ENCODE measurements around the gene NINL.

Gene NINL

GRCh38 chr20:25491446-25492038, 93.8 kb downstream of the NINL start:
- Histone ChIP-seq H3K36me3 (ENCODE audit: control insufficient read depth in 4 of 4, insufficient read depth in 4 of 4, low read length in 3 of 4) (no peaks in the 10 kb centered on the region), H3K27ac (ENCODE audit: insufficient read depth in 1 of 2, low read depth in 1 of 2, low read length in 2 of 2, poor library complexity in 1 of 2, severe bottlenecking in 2 of 2) (no peak overlapping the region), H3K9me3 (ENCODE audit: control extremely low read depth in 1 of 5, control insufficient read depth in 4 of 5, insufficient read depth in 2 of 5, low read depth in 1 of 5, low read length in 4 of 5) (no peaks in the 10 kb centered on the region), H3K27me3 (replicated peaks in 2 of 5; ENCODE audit: control insufficient read depth in 4 of 5, insufficient read depth in 5 of 5, low read length in 4 of 5) (peaks cover 0 to 7% (median 0%) of the 10 kb centered on the region in 5 experiments), H3K4me3 (ENCODE audit: control insufficient read depth in 1 of 7, extremely low read depth in 1 of 7, insufficient read depth in 4 of 7, low read depth in 2 of 7, low read length in 6 of 7) (no peak overlapping the region), H3K4me1 (ENCODE audit: control extremely low read depth in 1 of 4, control insufficient read depth in 4 of 4, insufficient read depth in 4 of 4, low read length in 3 of 4) (no peaks in the 10 kb centered on the region)
- WGBS (ENCODE audit: insufficient coverage): 95% methylated on average over 8 of the region's 12 CpGs
- CTCF ChIA-PET: no interaction called here
- no peak for DNase-seq
- POLR2A ChIA-PET: no interaction called here

GRCh38 chr20:25490656-25491445, 94.5 kb downstream of the NINL start:
- peaks cover 0 to 1% (median 0%) of the 10 kb centered on the region in 4 experiments for H3K4me1 ChIP-seq (ENCODE audit: control extremely low read depth in 1 of 4, control insufficient read depth in 4 of 4, insufficient read depth in 4 of 4, low read length in 3 of 4)
- 97% methylated on average over 14 of the region's 15 CpGs for WGBS (ENCODE audit: insufficient coverage)
- H3K4me3 ChIP-seq (ENCODE audit: control insufficient read depth in 1 of 7, extremely low read depth in 1 of 7, insufficient read depth in 4 of 7, low read depth in 2 of 7, low read length in 6 of 7): no peak overlapping the region
- POLR2A ChIA-PET: no interaction called here
- H3K27me3 ChIP-seq (replicated peaks in 2 of 5; ENCODE audit: control insufficient read depth in 4 of 5, insufficient read depth in 5 of 5, low read length in 4 of 5): peaks cover 0 to 7% (median under 1%) of the 10 kb centered on the region in 5 experiments
- H3K36me3 ChIP-seq (ENCODE audit: control insufficient read depth in 4 of 4, insufficient read depth in 4 of 4, low read length in 3 of 4): no peaks in the 10 kb centered on the region
- no peak for DNase-seq
- no peaks in the 10 kb centered on the region for H3K9me3 ChIP-seq (ENCODE audit: control extremely low read depth in 1 of 5, control insufficient read depth in 4 of 5, insufficient read depth in 2 of 5, low read depth in 1 of 5, low read length in 4 of 5)
- CTCF ChIA-PET: no interaction called here
- H3K27ac ChIP-seq (ENCODE audit: insufficient read depth in 1 of 2, low read depth in 1 of 2, low read length in 2 of 2, poor library complexity in 1 of 2, severe bottlenecking in 2 of 2): no peak overlapping the region

GRCh38 chr20:25489221-25489871, 96.0 kb downstream of the NINL start:
- no peak overlapping the region for H3K27ac ChIP-seq (ENCODE audit: insufficient read depth in 1 of 2, low read depth in 1 of 2, low read length in 2 of 2, poor library complexity in 1 of 2, severe bottlenecking in 2 of 2)
- no peak for DNase-seq
- H3K4me3 ChIP-seq (ENCODE audit: control insufficient read depth in 1 of 7, extremely low read depth in 1 of 7, insufficient read depth in 4 of 7, low read depth in 2 of 7, low read length in 6 of 7): no peak overlapping the region
- WGBS (ENCODE audit: insufficient coverage): 95% methylated on average over 14 of the region's 15 CpGs
- no peaks in the 10 kb centered on the region for H3K36me3 ChIP-seq (ENCODE audit: control insufficient read depth in 4 of 4, insufficient read depth in 4 of 4, low read length in 3 of 4)
- no peaks in the 10 kb centered on the region for H3K9me3 ChIP-seq (ENCODE audit: control extremely low read depth in 1 of 5, control insufficient read depth in 4 of 5, insufficient read depth in 2 of 5, low read depth in 1 of 5, low read length in 4 of 5)
- CTCF ChIA-PET: interaction anchor here (1.1 kb wide), 1 partner anchor 13 kb away, joined by 3 read pairs; no protein-coding TSS in a partner anchor
- peaks cover 0 to 8% (median 6%) of the 10 kb centered on the region in 5 experiments for H3K27me3 ChIP-seq (replicated peaks in 2 of 5; ENCODE audit: control insufficient read depth in 4 of 5, insufficient read depth in 5 of 5, low read length in 4 of 5)
- POLR2A ChIA-PET: no interaction called here
- H3K4me1 ChIP-seq (ENCODE audit: control extremely low read depth in 1 of 4, control insufficient read depth in 4 of 4, insufficient read depth in 4 of 4, low read length in 3 of 4): peaks cover 0 to 13% (median 2%) of the 10 kb centered on the region in 4 experiments

GRCh38 chr20:25487975-25488374, 97.4 kb downstream of the NINL start:
- no peaks in the 10 kb centered on the region for H3K9me3 ChIP-seq (ENCODE audit: control extremely low read depth in 1 of 5, control insufficient read depth in 4 of 5, insufficient read depth in 2 of 5, low read depth in 1 of 5, low read length in 4 of 5)
- H3K27ac ChIP-seq (ENCODE audit: insufficient read depth in 1 of 2, low read depth in 1 of 2, low read length in 2 of 2, poor library complexity in 1 of 2, severe bottlenecking in 2 of 2): no peak overlapping the region
- peaks cover 0 to 11% (median 7%) of the 10 kb centered on the region in 5 experiments for H3K27me3 ChIP-seq (replicated peaks in 2 of 5; ENCODE audit: control insufficient read depth in 4 of 5, insufficient read depth in 5 of 5, low read length in 4 of 5)
- peaks cover 0 to 22% (median 3%) of the 10 kb centered on the region in 4 experiments for H3K4me1 ChIP-seq (ENCODE audit: control extremely low read depth in 1 of 4, control insufficient read depth in 4 of 4, insufficient read depth in 4 of 4, low read length in 3 of 4)
- ChIA-PET POLR2A (no interaction called here), CTCF (interaction anchor here (1.1 kb wide), 1 partner anchor 12 kb away, joined by 3 read pairs; no protein-coding TSS in a partner anchor)
- WGBS (ENCODE audit: insufficient coverage): 98% methylated on average over 8 of the region's 11 CpGs
- H3K4me3 ChIP-seq (ENCODE audit: control insufficient read depth in 1 of 7, extremely low read depth in 1 of 7, insufficient read depth in 4 of 7, low read depth in 2 of 7, low read length in 6 of 7): no peak overlapping the region
- no peaks in the 10 kb centered on the region for H3K36me3 ChIP-seq (ENCODE audit: control insufficient read depth in 4 of 4, insufficient read depth in 4 of 4, low read length in 3 of 4)
- DNase-seq: no peak

- CTCF ChIA-PET: no interaction called here
- 100% methylated on average over 1 of the region's 2 CpGs for WGBS (ENCODE audit: insufficient coverage)
Measured at GRCh38 chr20:25487306-25487705, 98.0 kb downstream of the NINL start.

GRCh38 chr20:25486377-25486776, 99.0 kb downstream of the NINL start:
- H3K27me3 ChIP-seq (replicated peaks in 2 of 5; ENCODE audit: control insufficient read depth in 4 of 5, insufficient read depth in 5 of 5, low read length in 4 of 5): peaks cover 0 to 11% (median 7%) of the 10 kb centered on the region in 5 experiments
- POLR2A ChIA-PET: no interaction called here
- H3K4me1 ChIP-seq (ENCODE audit: control extremely low read depth in 1 of 4, control insufficient read depth in 4 of 4, insufficient read depth in 4 of 4, low read length in 3 of 4): peaks cover 0 to 22% (median 3%) of the 10 kb centered on the region in 4 experiments
- no peak overlapping the region for H3K27ac ChIP-seq (ENCODE audit: insufficient read depth in 1 of 2, low read depth in 1 of 2, low read length in 2 of 2, poor library complexity in 1 of 2, severe bottlenecking in 2 of 2)
- H3K4me3 ChIP-seq (ENCODE audit: control insufficient read depth in 1 of 7, extremely low read depth in 1 of 7, insufficient read depth in 4 of 7, low read depth in 2 of 7, low read length in 6 of 7): no peak overlapping the region
- DNase-seq: peak in 1 of 3 donors; percentile 26
- H3K9me3 ChIP-seq (ENCODE audit: control extremely low read depth in 1 of 5, control insufficient read depth in 4 of 5, insufficient read depth in 2 of 5, low read depth in 1 of 5, low read length in 4 of 5): no peaks in the 10 kb centered on the region
- CTCF ChIA-PET: interaction anchor here (1.1 kb wide), 1 partner anchor 55 kb away, joined by 3 read pairs; no protein-coding TSS in a partner anchor
- H3K36me3 ChIP-seq (ENCODE audit: control insufficient read depth in 4 of 4, insufficient read depth in 4 of 4, low read length in 3 of 4): no peaks in the 10 kb centered on the region
- 14% methylated on average over 5 of the region's 9 CpGs for WGBS (ENCODE audit: insufficient coverage)

More at GRCh38 chr20:25487306-25487705, 98.0 kb downstream of the NINL start:
- Histone ChIP-seq H3K9me3 (ENCODE audit: control extremely low read depth in 1 of 5, control insufficient read depth in 4 of 5, insufficient read depth in 2 of 5, low read depth in 1 of 5, low read length in 4 of 5) (no peaks in the 10 kb centered on the region), H3K27ac (ENCODE audit: insufficient read depth in 1 of 2, low read depth in 1 of 2, low read length in 2 of 2, poor library complexity in 1 of 2, severe bottlenecking in 2 of 2) (no peak overlapping the region), H3K4me3 (ENCODE audit: control insufficient read depth in 1 of 7, extremely low read depth in 1 of 7, insufficient read depth in 4 of 7, low read depth in 2 of 7, low read length in 6 of 7) (no peak overlapping the region), H3K36me3 (ENCODE audit: control insufficient read depth in 4 of 4, insufficient read depth in 4 of 4, low read length in 3 of 4) (no peaks in the 10 kb centered on the region), H3K27me3 (replicated peaks in 2 of 5; ENCODE audit: control insufficient read depth in 4 of 5, insufficient read depth in 5 of 5, low read length in 4 of 5) (peaks cover 0 to 11% (median 7%) of the 10 kb centered on the region in 5 experiments), H3K4me1 (ENCODE audit: control extremely low read depth in 1 of 4, control insufficient read depth in 4 of 4, insufficient read depth in 4 of 4, low read length in 3 of 4) (peaks cover 0 to 22% (median 3%) of the 10 kb centered on the region in 4 experiments)
- POLR2A ChIA-PET: no interaction called here
- DNase-seq: no peak
